Measurements from ENCODE around the gene PXDC1. TPM values are rescaled to one million over a fixed set of nuclear protein-coding genes. Genes with fewer than 3 reads are reported as not detected.

PXDC1 gene
- total and polyA plus RNA-seq, 12 donors, result 3.7 to 46.7 (median 22.5) TPM

GRCh38 chr6:3737831-3738210 lies 13.7 kb downstream of the PXDC1 start:
- intact Hi-C loops (cut with DNase I), result loop anchor here (10.0 kb wide), 2 partner anchors 323 to 603 kb away; no protein-coding TSS in a partner anchor
- no peak for DNase-seq
- Histone ChIP-seq H3K27ac (no peak overlapping the region), H3K36me3 (replicated peaks in 1 of 2) (peaks cover 0 to 26% of the 10 kb centered on the region in 2 donors), H3K4me3 (no peak overlapping the region), H3K9me3 (replicated peaks in 1 of 3) (no peaks in the 10 kb centered on the region), H3K27me3 (no peaks in the 10 kb centered on the region), H3K4me1 (replicated peaks in 1 of 2) (peaks cover 0 to 13% of the 10 kb centered on the region in 2 donors)
- WGBS, 4 donors, result 89 to 93% (median 91%) methylated on average over 8 to 12 of the region's 12 CpGs
- TF ChIP-seq CTCF (IDR thresholded peaks at IDR 0.05), result no peak

GRCh38 chr6:3737149-3737830 lies 14.2 kb downstream of the PXDC1 start:
- no peak overlapping the region for H3K27ac ChIP-seq
- TF ChIP-seq POLR2A (IDR thresholded peaks at IDR 0.05), result no peak
- TF ChIP-seq CTCF (IDR thresholded peaks at IDR 0.05), result no peak
- intact Hi-C loops (cut with DNase I), result loop anchor here (10.0 kb wide), 2 partner anchors 322 to 602 kb away; no protein-coding TSS in a partner anchor
- H3K36me3 ChIP-seq (replicated peaks in 1 of 2), result peaks cover 0 to 26% of the 10 kb centered on the region in 2 donors
- no peaks in the 10 kb centered on the region for H3K9me3 ChIP-seq (replicated peaks in 1 of 3)
- WGBS, 4 donors, result 88 to 92% (median 91%) methylated on average over 20 to 25 of the region's 25 CpGs
- H3K27me3 ChIP-seq, result no peaks in the 10 kb centered on the region
- H3K4me3 ChIP-seq, result no peak overlapping the region
- H3K4me1 ChIP-seq (replicated peaks in 1 of 2), result peaks cover 0 to 10% of the 10 kb centered on the region in 2 donors
- DNase-seq, result no peak

DNA sequence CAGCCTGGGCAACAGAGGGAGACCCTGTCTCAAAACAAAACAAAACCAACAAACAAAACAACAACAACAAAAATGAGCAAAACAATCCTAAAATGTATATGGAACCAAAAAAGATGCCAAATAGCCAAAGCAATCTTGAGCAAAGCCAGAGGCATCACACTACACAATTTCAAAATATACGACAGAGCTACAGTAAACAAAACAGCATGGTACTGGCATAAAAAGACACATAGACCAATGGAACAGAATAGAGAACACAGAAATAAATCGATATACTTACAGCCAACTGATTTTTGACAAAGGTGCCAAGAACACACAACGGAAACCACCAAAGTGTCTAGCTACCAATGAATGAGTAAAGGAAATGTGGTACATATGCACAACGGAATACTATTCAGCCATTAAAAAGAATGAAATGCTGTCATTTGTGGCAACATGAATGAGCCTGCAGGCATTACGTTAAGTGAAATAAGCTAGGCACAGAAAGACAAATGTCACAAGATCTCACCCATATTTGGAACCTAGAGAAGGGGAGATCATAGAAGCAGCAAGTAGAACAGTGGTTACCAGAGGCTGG lies 16.4 kb downstream of the PXDC1 start:
- peaks cover 0 to 33% of the 10 kb centered on the region in 2 donors for H3K36me3 ChIP-seq (replicated peaks in 1 of 2)
- no peak for DNase-seq
- H3K27ac ChIP-seq, result no peak overlapping the region
- H3K27me3 ChIP-seq, result no peaks in the 10 kb centered on the region
- intact Hi-C loops (cut with DNase I), result loop anchor here (10.0 kb wide), 2 partner anchors 320 to 600 kb away; no protein-coding TSS in a partner anchor
- no peaks in the 10 kb centered on the region for H3K9me3 ChIP-seq (replicated peaks in 1 of 3)
- TF ChIP-seq POLR2A (IDR thresholded peaks at IDR 0.05) (no peak), CTCF (IDR thresholded peaks at IDR 0.05) (no peak)
- WGBS, 4 donors, result 92 to 97% (median 95%) methylated on average over 5 of the region's 5 CpGs
- peaks cover 0 to 8% of the 10 kb centered on the region in 2 donors for H3K4me1 ChIP-seq (replicated peaks in 1 of 2)
- H3K4me3 ChIP-seq, result no peak overlapping the region

DNA sequence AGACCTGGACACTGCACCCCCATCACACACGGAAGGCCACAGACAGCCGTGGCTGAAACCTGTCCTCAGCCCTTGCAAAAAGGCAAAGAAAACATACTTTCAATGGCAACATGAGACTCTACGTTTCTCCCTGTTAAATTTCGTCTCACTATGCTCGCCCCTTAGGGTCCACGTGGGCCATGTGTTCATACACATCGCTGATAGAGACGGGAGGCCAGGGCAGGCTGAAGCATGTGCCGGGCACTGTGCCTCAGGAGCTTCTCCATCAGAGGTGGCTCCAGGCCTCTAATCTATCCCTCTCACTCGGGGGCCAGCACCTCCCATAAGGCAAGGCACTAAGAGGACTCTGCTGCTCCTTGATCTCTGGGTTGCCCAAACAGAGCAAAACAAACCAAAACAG lies 17.5 kb downstream of the PXDC1 start:
- TF ChIP-seq CTCF (IDR thresholded peaks at IDR 0.05) (no peak), POLR2A (IDR thresholded peaks at IDR 0.05) (no peak)
- 83 to 89% (median 84%) methylated on average over 10 of the region's 10 CpGs for WGBS, 4 donors
- Histone ChIP-seq H3K36me3 (replicated peaks in 1 of 2) (peaks cover 0 to 34% of the 10 kb centered on the region in 2 donors), H3K4me1 (replicated peaks in 1 of 2) (peaks cover 0 to 5% of the 10 kb centered on the region in 2 donors), H3K9me3 (replicated peaks in 1 of 3) (no peaks in the 10 kb centered on the region), H3K4me3 (no peak overlapping the region), H3K27ac (no peak overlapping the region), H3K27me3 (no peaks in the 10 kb centered on the region)
- DNase-seq, result no peak
- intact Hi-C loops (cut with DNase I), result loop anchor here (5.0 to 10.0 kb wide), 3 partner anchors 319 to 599 kb away; no protein-coding TSS in a partner anchor

Measured in adrenal gland (tissue), 12 donors.